HG03575 (cell line): Measurements from ENCODE around the gene KIRREL3.

Source experiments
- ATAC-seq: cut with Tn5 transposase; IDR thresholded peaks from one replicate; pipeline ENCODE4 v1.9.1; 2021; ENCODE audit not compliant: unreplicated experiment, insufficient number of reproducible peaks, low FRiP score; ENCODE audit errors: extremely low read depth

KIRREL3 gene

DNA sequence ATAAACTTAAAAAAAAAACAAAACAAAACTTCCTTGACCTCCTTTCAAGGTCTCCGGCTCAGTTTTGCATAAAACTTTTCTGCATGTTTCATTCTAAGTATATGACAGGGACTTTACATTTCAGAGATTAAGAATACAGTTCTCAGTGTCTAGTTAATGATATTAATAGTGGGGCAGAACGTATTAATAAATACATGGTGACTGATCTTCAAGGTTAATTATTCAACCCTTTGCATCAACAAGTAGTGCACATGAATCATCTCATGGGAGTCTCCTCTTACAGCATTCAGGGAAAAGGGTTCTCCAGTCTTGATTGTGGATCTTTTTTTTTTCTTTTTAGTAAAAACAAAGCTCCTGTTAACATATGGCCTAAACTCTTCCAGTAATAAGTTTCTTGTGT is 146.8 kb downstream of the KIRREL3 start:
- ATAC-seq, result no peak

DNA sequence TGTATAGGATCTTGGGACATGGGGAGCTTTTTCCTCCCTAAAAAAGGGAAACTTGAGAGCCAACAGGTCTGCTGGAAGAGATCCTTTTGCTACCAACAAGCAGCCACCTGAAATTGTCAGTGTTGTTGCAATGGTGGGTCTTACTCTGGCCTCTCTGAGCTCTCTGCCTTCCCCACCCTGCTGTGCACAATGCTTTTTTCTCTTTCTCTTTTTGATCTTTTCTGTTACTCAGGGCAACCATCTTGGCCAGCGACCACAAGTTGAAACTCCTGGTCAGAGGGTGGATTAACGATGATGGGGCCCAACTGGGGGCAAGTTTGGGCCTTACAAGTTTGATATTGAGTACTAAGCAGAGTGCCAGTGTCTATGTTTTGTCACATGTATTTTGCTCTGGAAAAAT is 155.8 kb downstream of the KIRREL3 start:
- ATAC-seq, result no peak

DNA sequence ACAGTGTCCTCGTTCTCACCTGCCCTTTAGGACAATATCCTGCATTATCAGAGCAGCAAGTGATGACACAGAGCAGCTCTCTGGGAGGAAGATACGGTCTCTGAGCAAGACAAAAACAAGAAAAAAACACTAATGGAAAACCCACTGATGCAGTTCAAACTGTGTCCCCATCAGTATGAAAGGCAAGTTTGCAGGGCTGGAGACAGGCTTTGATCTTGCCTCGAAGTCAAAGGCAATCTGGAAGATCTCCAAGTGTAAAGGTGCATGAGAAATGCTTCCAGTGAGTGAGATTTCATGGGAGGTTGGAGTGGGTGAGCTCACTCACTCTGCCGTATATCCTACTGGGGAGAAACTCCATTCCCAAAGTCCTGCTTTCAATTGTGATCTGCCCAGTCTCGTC is 157.5 kb downstream of the KIRREL3 start:
- ATAC-seq, result no peak

DNA sequence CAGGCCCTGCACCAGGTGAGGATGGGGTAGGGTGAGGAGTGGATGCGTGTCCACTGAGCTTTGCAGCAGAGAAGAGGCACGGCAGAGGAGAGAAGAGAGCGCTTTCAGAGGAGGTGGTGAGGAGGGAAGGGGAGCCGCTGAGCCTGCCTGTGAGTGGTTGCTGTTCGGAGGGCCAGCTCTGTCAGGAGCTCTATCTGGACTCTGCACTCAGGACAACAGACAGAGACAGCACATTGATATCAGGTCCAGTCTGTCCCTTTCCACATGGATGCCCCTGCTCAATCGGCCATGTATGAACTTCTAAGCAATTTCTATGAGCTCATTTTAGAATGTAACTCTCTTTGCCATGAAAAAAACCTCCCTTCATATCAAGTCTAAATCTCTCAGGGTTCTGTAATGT is 158.6 kb downstream of the KIRREL3 start:
- ATAC-seq, result no peak

DNA sequence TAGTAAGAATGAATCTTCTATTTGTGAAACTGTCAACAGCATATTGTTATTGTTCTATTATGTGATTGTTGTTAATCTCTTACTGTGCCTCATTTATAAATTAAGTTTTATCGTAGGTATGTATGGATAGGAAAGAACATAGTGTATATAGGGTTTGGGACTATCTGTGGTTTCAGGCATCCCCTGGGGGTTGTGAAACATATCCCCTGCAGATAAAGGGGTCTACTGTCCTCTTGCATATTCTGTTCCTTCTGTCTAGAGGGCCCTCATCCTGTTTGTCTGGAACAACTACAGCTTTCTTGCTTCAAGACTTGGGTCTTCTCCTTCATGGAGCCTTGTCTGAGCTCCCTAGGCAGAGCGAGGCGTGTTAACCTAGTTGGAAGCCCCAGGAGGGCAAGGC is 159.6 kb downstream of the KIRREL3 start:
- no peak for ATAC-seq

DNA sequence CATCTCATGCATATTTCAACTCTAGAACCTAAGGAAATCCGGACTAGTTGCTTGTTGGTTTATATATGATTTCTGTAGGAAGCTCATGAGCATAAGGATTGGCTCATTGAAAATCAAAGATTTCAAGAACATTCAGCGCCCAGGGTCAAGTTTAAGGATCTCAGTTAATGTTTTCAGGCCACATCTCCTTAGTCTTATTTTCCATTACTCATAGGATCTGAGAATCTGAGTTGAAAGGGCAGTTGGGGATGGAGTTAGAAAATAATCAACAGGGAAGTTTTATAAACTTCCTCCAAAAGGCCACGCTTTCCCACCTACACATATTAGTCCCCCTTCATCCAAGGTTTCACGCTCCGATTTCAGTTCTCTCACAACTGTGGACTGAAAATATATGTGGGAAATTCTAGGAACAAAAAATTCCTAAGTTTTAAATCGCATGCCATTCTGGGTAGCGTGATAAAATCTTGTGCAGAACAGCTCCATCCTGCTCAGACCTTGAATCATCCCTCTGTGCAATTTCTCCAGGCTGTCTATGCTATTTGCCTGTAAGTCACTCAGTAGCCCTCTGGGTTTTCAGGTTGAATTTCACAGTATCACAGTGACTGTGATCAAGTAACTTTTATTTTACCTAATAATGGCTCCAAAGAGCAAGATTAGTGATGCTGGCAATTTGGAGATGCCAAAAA is 160.2 kb downstream of the KIRREL3 start:
- no peak for ATAC-seq

DNA sequence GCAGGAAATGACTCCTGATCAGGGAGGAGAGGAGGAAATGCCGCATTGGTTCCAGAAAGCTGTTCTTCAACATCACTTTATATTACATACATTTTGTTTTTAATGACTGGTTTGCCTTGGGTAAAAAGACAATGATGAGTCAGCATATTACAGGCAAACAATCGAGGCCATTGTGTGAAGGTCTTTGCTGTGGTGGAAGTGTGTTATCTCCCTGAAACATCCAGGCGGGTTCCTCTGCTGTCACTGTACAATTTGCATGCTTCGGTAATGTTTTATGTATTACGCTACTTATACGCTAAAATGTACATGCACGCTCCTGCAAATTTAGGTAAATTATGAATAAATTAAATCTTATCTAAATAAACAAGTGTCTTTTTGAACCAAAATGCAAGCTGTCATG is 161.1 kb downstream of the KIRREL3 start:
- no peak for ATAC-seq

DNA sequence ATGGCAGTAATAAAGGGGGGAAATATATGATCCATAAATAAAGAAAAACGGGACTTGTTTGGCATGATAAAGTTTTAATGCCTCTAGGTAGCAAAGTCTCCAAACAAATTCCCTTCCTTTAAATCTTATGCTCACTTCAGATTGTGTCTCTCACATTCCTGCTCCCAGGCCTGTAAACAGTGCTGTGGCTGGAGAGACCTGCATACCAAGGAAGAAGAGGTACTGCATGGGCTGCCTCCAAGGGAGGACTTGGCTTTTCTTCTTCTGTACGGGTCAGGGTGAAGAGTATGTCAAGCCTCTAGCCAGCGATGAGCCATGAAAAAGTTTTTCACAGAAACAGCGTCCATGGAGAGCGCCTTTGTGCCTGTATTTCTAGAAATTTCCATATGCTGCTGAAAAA is 161.8 kb downstream of the KIRREL3 start:
- no peak for ATAC-seq

DNA sequence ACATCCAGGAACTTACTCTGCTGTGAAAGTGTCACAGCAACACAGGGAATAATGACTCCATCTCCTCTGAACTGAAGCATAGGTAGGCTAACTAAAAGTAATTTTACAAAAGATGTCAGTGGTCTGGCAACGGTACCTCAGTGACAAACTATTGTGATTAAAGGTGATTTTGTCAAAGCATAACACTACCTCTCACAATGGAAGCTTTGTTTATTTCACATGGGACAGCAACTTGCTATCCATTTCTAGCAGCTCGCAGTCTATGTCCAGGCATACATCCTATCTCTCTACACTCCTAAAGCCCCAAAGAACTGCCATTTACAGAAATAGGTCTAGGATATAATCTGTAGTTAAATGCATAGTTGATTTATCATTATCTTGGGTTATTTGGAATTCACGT is 163.0 kb downstream of the KIRREL3 start:
- no peak for ATAC-seq

DNA sequence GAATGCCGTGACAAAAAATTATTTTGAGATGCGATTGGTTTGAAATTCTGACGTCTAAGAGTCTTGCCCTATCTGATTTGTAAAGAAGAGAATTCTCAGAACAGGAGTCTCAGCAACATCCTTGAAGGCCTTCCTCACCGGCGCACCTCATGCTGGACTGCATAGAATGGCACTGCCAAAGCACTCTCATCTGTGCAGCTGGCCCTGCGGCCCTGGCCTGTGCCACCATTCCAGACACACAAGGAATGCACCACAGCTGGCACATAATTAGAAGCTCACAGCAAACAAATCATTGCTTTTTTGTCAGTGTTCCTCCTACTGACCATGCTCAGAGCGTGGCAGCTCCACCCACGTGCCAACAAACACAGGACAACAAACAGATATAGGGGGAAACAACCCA is 166.0 kb downstream of the KIRREL3 start:
- no peak for ATAC-seq

DNA sequence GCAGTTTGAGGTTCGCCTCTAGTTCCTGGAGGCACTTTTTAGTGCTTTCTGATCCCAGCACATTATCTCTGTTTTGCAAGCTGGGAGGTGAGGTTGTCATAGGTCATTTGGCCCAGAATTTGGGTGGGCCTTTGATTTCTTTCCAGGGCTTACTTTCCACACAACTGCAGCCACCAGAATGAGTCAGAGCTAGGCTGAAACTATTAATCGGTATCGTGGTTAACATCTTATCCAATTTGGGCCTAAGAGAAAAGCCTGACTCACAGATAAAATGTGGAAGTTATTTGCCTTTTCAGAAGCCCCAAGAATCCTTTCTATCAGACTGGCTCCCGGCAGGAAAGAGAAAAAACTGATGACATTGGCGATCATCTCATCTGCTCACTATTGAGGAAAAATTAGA is 166.4 kb downstream of the KIRREL3 start:
- no peak for ATAC-seq

DNA sequence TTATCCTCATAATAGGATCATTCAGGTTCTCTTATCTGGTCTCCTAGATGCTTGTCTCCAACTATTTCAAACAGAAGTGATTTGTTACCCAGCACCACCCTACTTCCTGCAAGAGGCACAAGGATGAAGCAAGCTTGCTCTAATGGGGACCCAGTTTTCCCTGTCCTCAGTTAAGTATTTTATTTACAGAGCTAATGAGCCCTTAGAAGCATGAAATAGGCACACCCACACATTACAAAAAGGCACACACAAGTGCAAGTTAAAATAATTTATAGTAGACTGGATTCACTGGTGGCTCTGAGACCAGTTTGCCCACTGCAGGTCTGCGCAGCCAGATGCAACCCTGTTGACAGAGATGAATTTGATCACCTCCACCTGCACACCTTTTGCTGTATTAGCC is 167.5 kb downstream of the KIRREL3 start:
- no peak for ATAC-seq

DNA sequence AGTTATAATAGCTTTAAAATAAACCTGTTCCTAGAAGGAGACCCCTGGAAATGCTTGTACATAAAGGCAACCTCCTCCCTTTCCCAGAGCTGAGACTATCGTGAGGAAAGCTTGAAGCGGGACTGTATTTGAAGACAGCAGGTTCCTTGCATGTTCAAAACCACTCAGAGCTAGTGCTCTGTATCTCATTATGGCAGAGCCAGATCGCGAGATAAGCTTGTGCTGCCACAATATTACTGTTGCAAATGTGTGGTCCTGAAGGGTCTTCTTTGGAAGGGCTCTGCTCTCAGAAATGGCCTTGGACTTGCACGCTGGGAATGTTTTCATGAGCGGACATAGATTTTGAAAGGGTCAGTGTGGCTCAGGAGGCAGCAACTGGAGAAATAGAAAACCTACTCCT is 168.2 kb downstream of the KIRREL3 start:
- no peak for ATAC-seq

DNA sequence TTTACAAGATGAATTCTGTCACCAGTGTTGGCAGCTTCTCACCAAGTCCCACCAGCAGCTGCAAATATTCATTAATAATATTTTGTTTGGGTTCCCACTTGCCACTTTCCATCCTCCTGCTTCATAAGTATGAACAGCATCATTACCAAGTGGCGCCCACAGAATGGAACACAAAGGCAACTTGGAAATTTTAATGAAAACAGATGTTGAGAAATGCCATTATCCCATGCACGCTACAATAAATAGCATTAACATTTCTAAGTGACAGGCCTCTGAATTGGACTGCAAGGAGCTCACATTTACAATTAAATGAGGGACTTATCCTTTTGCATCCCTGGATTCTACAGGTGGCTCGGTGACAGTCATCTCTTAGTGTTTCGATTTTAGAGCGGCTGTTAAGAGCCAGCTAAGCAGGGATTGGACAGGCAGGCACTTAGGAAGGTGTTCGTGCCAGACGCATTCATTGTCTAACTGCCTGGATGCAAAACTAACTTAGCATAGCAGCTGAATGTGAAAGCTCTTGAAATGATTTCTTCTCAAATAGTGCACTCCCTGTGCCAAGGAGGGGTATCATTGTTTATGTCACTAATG is 170.3 kb downstream of the KIRREL3 start:
- no peak for ATAC-seq

DNA sequence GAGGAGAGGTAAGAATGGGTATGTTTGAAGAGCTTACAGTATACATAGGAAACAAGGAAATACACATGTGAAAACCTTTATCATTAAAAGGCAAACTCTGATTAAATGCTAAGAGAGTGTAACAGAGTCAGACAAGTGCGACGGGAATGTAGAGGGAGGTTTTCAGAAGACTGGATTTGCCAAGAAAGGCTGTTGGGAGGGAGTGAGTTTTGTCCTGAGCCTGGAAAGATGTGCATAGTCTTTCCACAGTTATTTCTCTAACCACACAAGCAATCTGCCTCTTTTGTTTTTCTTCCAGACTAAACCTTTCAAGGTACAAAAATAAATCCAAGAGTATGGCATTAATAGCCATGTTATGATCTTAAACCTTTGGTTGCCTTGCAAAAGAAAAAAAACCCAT is 170.9 kb downstream of the KIRREL3 start:
- ATAC-seq, result no peak

DNA sequence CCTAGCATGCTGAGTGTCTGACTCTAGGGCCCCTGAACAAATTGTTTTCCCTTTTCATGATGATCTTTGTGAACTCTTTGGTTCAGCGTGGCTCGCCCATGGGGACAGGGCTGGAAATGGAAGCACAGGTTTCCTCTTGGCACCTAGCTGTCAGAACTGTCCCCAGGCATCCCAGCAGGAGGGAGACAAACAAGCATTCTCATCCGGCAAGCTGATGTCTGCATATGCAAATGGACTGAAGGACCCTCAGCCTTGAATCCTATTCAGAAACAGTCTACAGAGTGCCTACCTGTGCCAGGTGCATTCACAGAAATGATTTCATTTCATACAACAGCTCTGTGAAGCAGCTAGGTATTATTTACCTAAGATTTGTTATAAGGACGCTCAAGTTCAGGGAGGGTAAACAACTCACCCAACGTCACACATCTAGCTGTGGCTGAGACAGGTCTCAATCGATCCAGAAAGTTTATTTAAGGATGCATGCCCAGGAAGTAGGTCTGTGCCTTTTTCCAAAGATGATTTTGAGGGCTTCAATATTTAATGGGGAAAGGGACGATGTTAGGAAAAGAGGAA is 176.4 kb downstream of the KIRREL3 start:
- no peak for ATAC-seq

DNA sequence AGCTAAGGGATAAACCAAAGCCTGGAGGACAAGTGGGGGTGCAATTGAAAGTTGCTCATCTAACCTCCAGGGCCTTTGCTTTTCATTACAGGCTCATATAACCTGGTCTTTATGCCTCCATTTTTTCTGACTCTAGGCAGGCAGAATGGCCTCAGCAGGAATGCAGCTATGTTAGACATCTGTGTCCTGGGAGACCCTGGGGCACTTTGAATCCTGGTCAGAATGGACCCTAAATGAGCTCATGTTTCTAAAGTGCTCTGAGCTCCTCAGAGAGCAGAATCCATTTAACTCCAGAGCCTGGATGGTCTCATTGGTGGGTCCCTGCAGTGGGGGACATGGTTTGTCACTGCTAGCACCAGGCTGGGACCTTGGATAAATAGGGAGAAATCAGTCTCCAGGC is 177.3 kb downstream of the KIRREL3 start:
- no peak for ATAC-seq

DNA sequence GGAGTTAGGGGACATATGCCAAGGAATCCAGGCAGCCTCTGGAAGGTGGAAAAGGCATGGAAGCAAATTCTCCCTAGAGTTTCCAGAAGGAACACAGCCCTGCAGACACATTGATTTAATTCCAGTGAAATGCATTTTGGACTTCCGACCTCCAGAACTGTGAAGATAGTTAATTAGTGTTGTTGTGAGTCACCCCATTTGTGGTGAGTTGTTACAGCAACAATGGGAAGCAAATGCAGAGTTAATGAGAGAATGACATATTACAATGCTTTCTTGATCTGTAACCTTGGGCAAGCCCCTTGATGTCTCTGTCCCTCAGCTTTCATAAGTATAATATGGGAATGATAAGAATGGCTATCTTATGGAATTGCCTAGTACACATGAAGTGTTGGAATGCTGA is 178.7 kb downstream of the KIRREL3 start:
- no peak for ATAC-seq

DNA sequence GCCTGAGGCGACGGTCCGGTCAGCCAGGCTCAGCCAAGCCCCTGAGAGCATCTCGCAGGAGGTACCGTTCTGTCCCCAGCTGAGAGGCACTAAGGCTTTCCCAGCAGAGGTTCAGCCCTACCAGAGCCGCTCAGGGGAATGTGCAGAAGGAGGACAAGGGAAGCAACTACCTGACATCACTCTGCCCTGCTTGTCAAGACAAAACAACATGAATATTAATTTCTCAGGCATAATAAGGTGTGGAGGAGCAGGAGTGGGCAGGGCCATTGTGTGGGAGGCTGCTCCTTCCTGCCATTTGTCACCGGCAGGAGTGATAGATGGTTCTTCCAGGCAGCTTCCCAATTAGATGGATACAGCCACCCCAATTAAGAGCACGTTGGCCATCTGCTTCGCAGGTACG is 181.4 kb downstream of the KIRREL3 start:
- no peak for ATAC-seq

DNA sequence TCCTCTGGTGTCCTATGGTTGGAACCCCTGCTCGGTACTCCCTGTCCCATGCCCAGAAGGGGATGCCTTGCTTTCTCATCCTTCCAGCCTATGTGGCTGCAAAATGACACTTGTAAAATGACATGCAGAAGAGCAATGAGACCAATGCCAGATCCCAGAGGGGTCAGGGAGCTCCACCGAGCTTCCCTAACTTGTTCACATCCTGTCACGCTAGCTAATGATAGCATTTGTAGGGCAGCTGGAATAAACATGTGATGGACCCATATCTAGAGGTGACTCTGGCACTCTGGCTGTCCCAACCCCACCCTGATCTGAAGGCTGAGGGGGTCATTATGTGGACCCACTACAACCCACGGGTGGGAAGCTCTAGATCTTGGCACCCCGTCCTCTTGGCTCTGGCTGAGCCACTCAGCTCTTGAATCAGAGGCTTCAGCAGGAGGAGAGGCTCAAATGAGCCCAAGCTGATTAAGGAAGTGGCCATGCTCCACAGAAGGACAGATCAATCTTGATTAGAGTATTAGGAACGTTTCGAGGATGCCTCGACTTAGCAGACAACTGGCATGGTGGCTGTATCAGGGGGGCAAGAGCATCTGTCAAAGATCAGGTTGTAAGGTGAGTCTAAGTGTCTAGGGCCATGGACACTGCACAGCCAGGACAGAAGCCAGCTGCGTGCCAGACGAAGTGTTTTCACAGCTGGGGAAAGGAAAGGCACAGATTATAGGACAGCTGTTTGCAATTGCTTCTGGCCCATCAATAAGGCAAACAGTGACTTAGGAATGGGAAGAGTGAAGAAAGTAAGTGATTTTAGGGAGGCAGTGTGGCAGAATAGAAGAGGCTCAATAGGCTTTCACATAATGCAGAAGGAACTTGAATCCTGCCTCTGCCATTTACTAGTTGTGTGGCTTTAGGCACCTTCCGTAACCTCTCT is 182.8 kb downstream of the KIRREL3 start:
- ATAC-seq, result no peak
